DOHH2 (cell line): Measurements from ENCODE around the gene SDC1.

ENCODE experiments used
- CTCF ChIP-seq: fragments of 200-600 bp; sonication (generic); IDR thresholded peaks from one replicate; pipeline ENCODE4 v1.5.1; 2014; ENCODE audit warnings: antibody characterized with exemption, mild to moderate bottlenecking, low read depth, low read length; ENCODE audit not compliant: poor library complexity, severe bottlenecking
- EZH2phosphoT487 ChIP-seq: fragments of 200-600 bp; sonication (generic); IDR thresholded peaks from 2 replicates; pipeline ENCODE4 v1.6.1; 2017; ENCODE audit warnings: borderline replicate concordance, mild to moderate bottlenecking, antibody characterized with exemption, low read length, moderate library complexity, mixed read lengths

DNA sequence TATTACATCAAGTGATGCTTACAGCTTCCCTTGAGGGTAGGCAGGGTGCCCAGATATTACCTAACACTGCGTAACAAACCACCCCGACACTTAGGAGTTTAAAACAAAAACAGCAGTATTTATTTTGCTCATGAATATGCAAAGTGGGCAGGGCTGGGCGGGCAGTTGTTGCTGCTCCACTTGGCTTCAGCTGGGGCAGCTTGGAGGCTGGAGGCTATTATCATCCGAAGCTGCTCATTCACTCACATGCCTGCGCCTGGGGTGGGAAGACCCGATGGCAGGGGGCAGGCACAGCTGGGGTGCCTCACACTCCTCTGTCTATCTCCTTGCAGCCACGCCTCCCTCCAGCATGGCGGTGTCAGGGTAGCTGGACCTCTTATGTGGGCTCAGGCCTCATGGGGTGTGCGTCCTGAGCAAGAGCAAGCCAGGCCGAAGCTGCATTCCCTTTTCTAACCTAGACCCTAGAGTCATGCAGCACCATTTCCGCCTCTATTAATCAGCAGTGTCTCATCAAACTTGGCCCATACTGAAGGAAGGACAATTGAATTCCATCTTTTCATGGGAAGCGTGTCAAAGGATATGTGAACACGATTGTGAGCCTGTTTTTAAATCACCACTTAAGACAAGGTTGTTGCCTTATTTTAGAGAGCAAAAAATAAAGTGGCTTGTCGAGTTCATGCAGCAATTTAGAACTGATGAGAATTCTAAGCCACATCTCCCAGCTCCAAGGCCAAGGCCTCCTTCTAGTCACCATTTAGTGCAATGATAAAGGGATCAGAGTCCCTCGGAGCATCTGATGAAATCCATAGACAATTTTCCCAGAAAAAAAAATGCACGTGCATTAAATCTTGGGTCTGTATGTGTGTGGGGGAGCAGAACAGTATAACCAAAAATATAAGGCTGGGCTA lies 54.9 kb downstream of the SDC1 start:
- TF ChIP-seq CTCF = no peak
- TF ChIP-seq EZH2phosphoT487 = no peak
